AG09309 (cell line): ENCODE measurements around the gene GPSM1.

ENCODE experiments used
- DNase-seq: peaks from one replicate; pipeline ENCODE4 v3.0.0-alpha.2; 2010; ENCODE audit warnings: low read depth
- H3K4me3 ChIP-seq: 2 replicates; pipeline ENCODE4 v1.5.1; 2011; ENCODE audit warnings: mild to moderate bottlenecking, low read depth, low read length, moderate library complexity; ENCODE audit not compliant: control insufficient read depth
- TF ChIP-seq, protein P1 (sequence below): IDR thresholded peaks from 2 replicates; pipeline ENCODE4 v1.5.1; 2011; ENCODE audit warnings: mild to moderate bottlenecking, low read depth, low read length, inconsistent platforms; ENCODE audit not compliant: insufficient read depth, control insufficient read depth; ENCODE audit errors: missing control alignments

The GPSM1 gene

GRCh38 chr9:136352682-136353081 lies 25.3 kb downstream of the GPSM1 start:
- TF ChIP-seq, protein P1, sequence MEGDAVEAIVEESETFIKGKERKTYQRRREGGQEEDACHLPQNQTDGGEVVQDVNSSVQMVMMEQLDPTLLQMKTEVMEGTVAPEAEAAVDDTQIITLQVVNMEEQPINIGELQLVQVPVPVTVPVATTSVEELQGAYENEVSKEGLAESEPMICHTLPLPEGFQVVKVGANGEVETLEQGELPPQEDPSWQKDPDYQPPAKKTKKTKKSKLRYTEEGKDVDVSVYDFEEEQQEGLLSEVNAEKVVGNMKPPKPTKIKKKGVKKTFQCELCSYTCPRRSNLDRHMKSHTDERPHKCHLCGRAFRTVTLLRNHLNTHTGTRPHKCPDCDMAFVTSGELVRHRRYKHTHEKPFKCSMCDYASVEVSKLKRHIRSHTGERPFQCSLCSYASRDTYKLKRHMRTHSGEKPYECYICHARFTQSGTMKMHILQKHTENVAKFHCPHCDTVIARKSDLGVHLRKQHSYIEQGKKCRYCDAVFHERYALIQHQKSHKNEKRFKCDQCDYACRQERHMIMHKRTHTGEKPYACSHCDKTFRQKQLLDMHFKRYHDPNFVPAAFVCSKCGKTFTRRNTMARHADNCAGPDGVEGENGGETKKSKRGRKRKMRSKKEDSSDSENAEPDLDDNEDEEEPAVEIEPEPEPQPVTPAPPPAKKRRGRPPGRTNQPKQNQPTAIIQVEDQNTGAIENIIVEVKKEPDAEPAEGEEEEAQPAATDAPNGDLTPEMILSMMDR: no peak
- DNase-seq: no peak
- no peak overlapping the region for H3K4me3 ChIP-seq

DNA sequence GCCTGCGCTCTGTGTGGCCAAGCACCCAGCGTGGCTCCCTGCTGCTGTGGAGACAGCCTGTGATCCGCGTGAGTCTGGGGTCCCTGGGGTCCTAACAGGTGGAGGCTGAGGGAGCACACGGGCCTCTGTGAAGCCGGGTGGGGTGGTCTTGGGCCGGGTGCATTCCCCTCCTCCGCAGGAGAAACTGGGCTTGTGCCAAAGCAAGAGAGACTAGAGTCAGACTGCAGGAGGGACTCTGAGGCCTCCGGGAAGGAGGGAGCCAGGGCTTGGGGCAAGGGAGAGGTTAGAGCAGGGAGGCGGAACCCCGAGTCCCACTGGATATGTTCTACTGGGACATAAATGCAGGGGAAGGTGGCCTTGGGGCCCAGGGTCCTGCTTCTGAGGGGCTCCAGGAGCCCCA lies 25.7 kb downstream of the GPSM1 start:
- TF ChIP-seq, protein P1: no peak

GRCh38 chr9:136353757-136354488 lies 26.6 kb downstream of the GPSM1 start:
- DNase-seq: no peak
- H3K4me3 ChIP-seq: no peak overlapping the region
- TF ChIP-seq, protein P1: no peak

More for the DNA sequence above, 25.7 kb downstream of the GPSM1 start:
- DNase-seq: no peak
- H3K4me3 ChIP-seq: no peak overlapping the region

GRCh38 chr9:136354592-136355085 lies 27.3 kb downstream of the GPSM1 start:
- TF ChIP-seq, protein P1: no peak
- no peak for DNase-seq
- H3K4me3 ChIP-seq: no peak overlapping the region

- TF ChIP-seq, protein P1: no peak
- DNase-seq: no peak
- no peak overlapping the region for H3K4me3 ChIP-seq
Observed at GRCh38 chr9:136355616-136356557, 28.5 kb downstream of the GPSM1 start.

GRCh38 chr9:136357202-136357725 lies 29.9 kb downstream of the GPSM1 start:
- TF ChIP-seq, protein P1: no peak
- DNase-seq: no peak
- H3K4me3 ChIP-seq: no peak overlapping the region
